Measurements from ENCODE around the gene PIPOX. TPM values are rescaled to one million over a fixed set of nuclear protein-coding genes. Genes with fewer than 3 reads are reported as not detected.

PIPOX gene
- total RNA-seq, 1 donor from 2014 or later = 3.8 TPM

DNA sequence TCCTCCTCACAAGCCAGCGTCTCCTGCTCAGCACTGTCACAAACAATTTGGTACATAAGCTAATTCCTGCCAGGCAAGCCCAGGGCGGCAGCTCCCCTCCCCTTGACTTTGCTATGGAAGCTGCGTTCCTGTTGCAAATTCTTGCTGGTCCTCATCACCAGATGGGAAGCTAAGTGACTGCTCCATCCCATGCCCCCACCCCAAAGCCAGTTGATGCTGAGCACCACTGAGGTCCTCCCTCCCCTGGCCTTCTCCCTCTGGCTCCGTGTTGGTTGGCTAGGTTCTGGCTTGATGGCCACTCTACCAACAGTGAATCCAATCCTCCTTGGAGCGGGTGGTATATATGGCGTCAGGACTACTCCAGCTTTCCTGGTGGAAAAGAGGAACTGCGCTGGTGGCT lies 34.4 kb downstream of the PIPOX start:
- Mint-ChIP-seq H3K9me3 (no peaks in the 10 kb centered on the region), H3K4me3 (no peak overlapping the region), H3K27me3 (peaks cover 6% of the 10 kb centered on the region), H3K4me1 (ENCODE audit: unreplicated experiment) (peaks cover 16% of the 10 kb centered on the region), H3K36me3 (peaks cover 15% of the 10 kb centered on the region), H3K27ac (no peak overlapping the region)
- TF ChIP-seq, protein P1, sequence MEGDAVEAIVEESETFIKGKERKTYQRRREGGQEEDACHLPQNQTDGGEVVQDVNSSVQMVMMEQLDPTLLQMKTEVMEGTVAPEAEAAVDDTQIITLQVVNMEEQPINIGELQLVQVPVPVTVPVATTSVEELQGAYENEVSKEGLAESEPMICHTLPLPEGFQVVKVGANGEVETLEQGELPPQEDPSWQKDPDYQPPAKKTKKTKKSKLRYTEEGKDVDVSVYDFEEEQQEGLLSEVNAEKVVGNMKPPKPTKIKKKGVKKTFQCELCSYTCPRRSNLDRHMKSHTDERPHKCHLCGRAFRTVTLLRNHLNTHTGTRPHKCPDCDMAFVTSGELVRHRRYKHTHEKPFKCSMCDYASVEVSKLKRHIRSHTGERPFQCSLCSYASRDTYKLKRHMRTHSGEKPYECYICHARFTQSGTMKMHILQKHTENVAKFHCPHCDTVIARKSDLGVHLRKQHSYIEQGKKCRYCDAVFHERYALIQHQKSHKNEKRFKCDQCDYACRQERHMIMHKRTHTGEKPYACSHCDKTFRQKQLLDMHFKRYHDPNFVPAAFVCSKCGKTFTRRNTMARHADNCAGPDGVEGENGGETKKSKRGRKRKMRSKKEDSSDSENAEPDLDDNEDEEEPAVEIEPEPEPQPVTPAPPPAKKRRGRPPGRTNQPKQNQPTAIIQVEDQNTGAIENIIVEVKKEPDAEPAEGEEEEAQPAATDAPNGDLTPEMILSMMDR (conservative IDR thresholded peaks at IDR 0.05) = no peak
- no peak for DNase-seq (ENCODE audit: extremely low spot score, unreplicated experiment)

DNA sequence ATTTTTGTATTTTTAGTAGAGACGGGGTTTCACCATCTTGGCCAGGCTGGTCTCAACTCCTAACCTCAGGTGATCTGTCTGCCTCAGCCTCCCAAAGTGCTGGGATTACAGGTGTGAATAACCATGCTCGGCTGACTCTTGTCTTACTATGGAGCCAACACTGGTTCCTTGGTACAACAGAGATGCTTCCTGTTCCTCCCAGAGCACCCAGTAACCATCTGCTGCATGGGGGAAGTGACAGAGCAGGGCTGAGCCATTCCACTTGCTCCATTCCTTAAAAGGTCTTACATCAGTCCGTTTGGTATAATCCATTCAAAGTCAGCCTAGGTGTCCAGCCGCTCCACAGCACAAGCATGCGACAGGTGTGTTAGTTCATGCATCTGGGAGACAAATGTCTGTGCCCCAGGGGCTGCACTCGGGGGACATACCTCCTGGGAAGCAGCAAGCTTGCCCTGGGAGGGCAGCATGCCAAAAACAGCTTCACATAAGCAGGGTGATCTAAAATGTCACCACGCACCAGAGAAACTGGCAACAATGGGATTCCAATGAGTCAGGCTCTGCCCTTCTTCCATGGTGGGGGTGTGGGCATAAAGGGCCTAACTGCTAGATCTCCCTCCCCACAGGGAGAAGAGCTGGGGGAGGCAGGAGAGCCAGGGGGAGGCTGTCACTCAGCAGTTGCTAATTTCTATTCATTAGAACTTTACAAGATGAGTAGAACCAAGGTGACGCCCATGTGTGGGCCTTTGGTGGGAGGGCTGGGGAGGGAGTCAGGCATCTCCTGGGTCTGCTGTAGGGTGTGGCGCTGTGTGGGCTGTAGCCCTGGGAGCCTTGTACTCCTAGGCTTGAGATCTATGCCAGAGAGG lies 35.5 kb downstream of the PIPOX start:
- Mint-ChIP-seq H3K4me1 (ENCODE audit: unreplicated experiment) (peaks cover 17% of the 10 kb centered on the region), H3K4me3 (no peak overlapping the region), H3K36me3 (peaks cover 15% of the 10 kb centered on the region), H3K9me3 (no peaks in the 10 kb centered on the region), H3K27me3 (no peaks in the 10 kb centered on the region), H3K27ac (no peak overlapping the region)
- TF ChIP-seq, protein P1 (conservative IDR thresholded peaks at IDR 0.05) = no peak
- DNase-seq (ENCODE audit: extremely low spot score, unreplicated experiment) = no peak

DNA sequence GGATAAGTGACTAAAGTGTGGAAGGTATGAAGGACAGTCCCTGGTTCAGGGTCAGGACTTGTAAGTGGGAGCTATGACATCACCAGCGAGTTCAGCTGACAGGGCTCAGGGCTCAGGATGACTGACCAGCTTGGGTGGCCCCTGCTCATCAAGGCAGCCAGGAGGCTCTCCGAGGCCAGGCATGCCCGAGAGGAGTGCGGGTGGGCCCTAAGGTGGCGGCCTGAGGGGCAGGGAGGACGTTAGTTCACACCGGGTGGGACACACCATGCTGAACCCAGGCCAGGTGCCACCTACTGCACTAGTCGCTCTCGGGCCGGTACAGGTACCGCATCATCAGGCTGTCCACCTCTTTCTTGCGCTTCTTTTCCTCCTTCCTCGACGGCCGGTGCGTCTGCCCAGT lies 36.5 kb downstream of the PIPOX start:
- peaks cover 15% of the 10 kb centered on the region for H3K36me3 Mint-ChIP-seq
- no peak overlapping the region for H3K27ac Mint-ChIP-seq
- H3K4me3 Mint-ChIP-seq = no peak overlapping the region
- no peaks in the 10 kb centered on the region for H3K9me3 Mint-ChIP-seq
- no peak for DNase-seq (ENCODE audit: extremely low spot score, unreplicated experiment)
- TF ChIP-seq, protein P1 (conservative IDR thresholded peaks at IDR 0.05) = no peak
- peaks cover 27% of the 10 kb centered on the region for H3K4me1 Mint-ChIP-seq (ENCODE audit: unreplicated experiment)
- no peaks in the 10 kb centered on the region for H3K27me3 Mint-ChIP-seq

DNA sequence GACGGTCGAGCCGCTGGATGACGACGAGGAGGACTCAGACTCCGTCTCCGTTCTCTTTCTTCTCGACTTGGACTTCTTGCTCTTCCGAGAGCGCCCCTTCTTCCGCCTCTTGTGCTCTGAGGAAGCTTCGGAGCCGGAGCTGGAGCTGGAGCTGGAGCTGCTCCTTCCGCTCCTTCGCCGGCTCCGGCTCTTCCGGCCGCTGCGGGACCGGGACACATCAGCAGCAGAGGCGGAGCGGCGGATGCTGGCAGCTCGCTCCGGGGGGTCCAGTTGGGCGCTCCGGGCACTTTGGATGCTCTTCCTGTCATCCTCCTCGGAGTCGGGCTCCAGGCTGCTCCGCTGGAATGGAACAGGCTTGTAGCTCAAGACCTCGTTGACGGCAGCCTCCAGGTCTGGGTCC lies 36.9 kb downstream of the PIPOX start:
- TF ChIP-seq, protein P1 (conservative IDR thresholded peaks at IDR 0.05) = no peak
- no peak overlapping the region for H3K27ac Mint-ChIP-seq
- no peaks in the 10 kb centered on the region for H3K9me3 Mint-ChIP-seq
- peaks cover 15% of the 10 kb centered on the region for H3K36me3 Mint-ChIP-seq
- no peak for DNase-seq (ENCODE audit: extremely low spot score, unreplicated experiment)
- peaks cover 32% of the 10 kb centered on the region for H3K4me1 Mint-ChIP-seq (ENCODE audit: unreplicated experiment)
- H3K27me3 Mint-ChIP-seq = no peaks in the 10 kb centered on the region
- H3K4me3 Mint-ChIP-seq = no peak overlapping the region

DNA sequence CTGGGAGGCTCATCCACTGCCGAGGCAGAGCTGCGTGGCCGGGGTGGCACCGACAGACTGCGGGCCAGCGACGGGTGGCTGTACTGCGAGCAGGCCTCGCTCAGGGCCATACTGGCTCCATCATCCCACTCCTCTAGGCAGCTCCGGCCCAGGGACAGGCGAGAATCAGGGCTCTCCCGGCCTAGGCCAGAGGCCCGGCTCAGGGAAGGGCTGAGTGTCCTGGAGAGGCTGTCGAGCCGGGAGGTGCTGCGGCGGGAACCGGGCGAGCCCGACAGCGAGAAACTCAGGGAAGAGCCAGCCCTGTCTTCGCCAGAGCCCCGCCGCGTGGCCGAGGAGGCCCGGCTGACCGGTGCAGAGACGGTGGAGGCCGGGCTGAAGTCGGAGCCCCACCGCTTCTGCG lies 37.4 kb downstream of the PIPOX start:
- Mint-ChIP-seq H3K9me3 (no peaks in the 10 kb centered on the region), H3K27me3 (no peaks in the 10 kb centered on the region), H3K36me3 (peaks cover 15% of the 10 kb centered on the region), H3K4me1 (ENCODE audit: unreplicated experiment) (peaks cover 36% of the 10 kb centered on the region), H3K4me3 (no peak overlapping the region), H3K27ac (no peak overlapping the region)
- TF ChIP-seq, protein P1 (conservative IDR thresholded peaks at IDR 0.05) = no peak
- DNase-seq (ENCODE audit: extremely low spot score, unreplicated experiment) = no peak
